Raji (cell line): Measurements from ENCODE around the gene FADS2.

Experiments used
- POLR2A ChIP-seq: IDR thresholded peaks from 2 replicates; pipeline ENCODE4 v1.6.1; 2011; ENCODE audit warnings: low read depth, low read length, control low read depth; ENCODE audit not compliant: insufficient read depth

Gene FADS2

GRCh38 chr11:61863548-61864081 lies 35.5 kb downstream of the FADS2 start:
- no peak for TF ChIP-seq POLR2A

- no peak for TF ChIP-seq POLR2A
Observed at GRCh38 chr11:61864814-61865775, 37.0 kb downstream of the FADS2 start.

- TF ChIP-seq POLR2A = no peak
Observed at GRCh38 chr11:61866231-61866957, 38.3 kb downstream of the FADS2 start.

- TF ChIP-seq POLR2A = no peak
Observed at GRCh38 chr11:61866958-61867343, 38.9 kb downstream of the FADS2 start.

- no peak for TF ChIP-seq POLR2A
Observed at GRCh38 chr11:61868571-61869428, 40.7 kb downstream of the FADS2 start.

GRCh38 chr11:61869429-61869707 lies 41.3 kb downstream of the FADS2 start:
- TF ChIP-seq POLR2A = no peak

- TF ChIP-seq POLR2A = no peak
Observed at GRCh38 chr11:61869708-61870451, 41.8 kb downstream of the FADS2 start.

- no peak for TF ChIP-seq POLR2A
Observed at GRCh38 chr11:61870541-61871031, 42.5 kb downstream of the FADS2 start.

- peak; percentile 43; the same call in 1 of the 2 replicates for TF ChIP-seq POLR2A
Observed at GRCh38 chr11:61871158-61871597, 43.1 kb downstream of the FADS2 start.

GRCh38 chr11:61872935-61873565 lies 45.0 kb downstream of the FADS2 start:
- no peak for TF ChIP-seq POLR2A

GRCh38 chr11:61873588-61874376 lies 45.7 kb downstream of the FADS2 start:
- no peak for TF ChIP-seq POLR2A

- no peak for TF ChIP-seq POLR2A
Observed at GRCh38 chr11:61874377-61874809, 46.3 kb downstream of the FADS2 start.

- TF ChIP-seq POLR2A = no peak
Observed at GRCh38 chr11:61874853-61875252, 46.8 kb downstream of the FADS2 start.
